SU-DHL-6 (cell line): ENCODE results near the gene POLQ.

Experiments used
- H2AFZ ChIP-seq: fragments of 200-600 bp; sonication (generic); 2 replicates; pipeline ENCODE4 v1.6.1; 2014; ENCODE audit warnings: low read depth, mild to moderate bottlenecking, moderate library complexity, mixed read lengths, antibody characterized with exemption, low read length; ENCODE audit not compliant: severe bottlenecking
- H3F3A ChIP-seq: fragments of 200-600 bp; shearing (Covaris generic); 2 replicates; pipeline ENCODE4 v1.6.0; 2016; ENCODE audit warnings: antibody characterized with exemption, mild to moderate bottlenecking; ENCODE audit not compliant: insufficient read depth
- H3K27ac ChIP-seq: fragments of 200-600 bp; sonication (generic); 2 replicates; pipeline ENCODE4 v1.5.1; 2016; ENCODE audit warnings: low read depth, mild to moderate bottlenecking, low read length, moderate library complexity, mixed read lengths
- H3K27me3 ChIP-seq: fragments of 200-600 bp; sonication (generic), shearing (Covaris generic); 2 replicates; pipeline ENCODE4 v1.6.0; 2014; ENCODE audit warnings: mild to moderate bottlenecking, low read length
- H3K36me3 ChIP-seq: fragments of 200-600 bp; sonication (generic); 2 replicates; pipeline ENCODE4 v1.6.1; 2014; ENCODE audit warnings: mild to moderate bottlenecking, low read length, mixed read lengths
- H3K4me2 ChIP-seq: fragments of 300-600, 200-600 bp; shearing (Covaris generic), sonication (generic); 2 replicates; pipeline ENCODE4 v1.6.0; 2014; ENCODE audit warnings: low read length, low read depth, mild to moderate bottlenecking; ENCODE audit not compliant: poor library complexity, severe bottlenecking
- H3K4me3 ChIP-seq: fragments of 200-600 bp; sonication (generic); 2 replicates; pipeline ENCODE4 v1.5.1; 2014; ENCODE audit warnings: antibody characterized with exemption, low read length, mild to moderate bottlenecking, mixed read lengths; ENCODE audit not compliant: insufficient read depth, poor library complexity, severe bottlenecking
- H3K79me2 ChIP-seq: fragments of 200-600 bp; sonication (generic); 2 replicates; pipeline ENCODE4 v1.6.1; 2014; ENCODE audit warnings: mild to moderate bottlenecking, low read length, moderate library complexity; ENCODE audit not compliant: insufficient read depth
- H3K9ac ChIP-seq: fragments of 200-600 bp; sonication (generic); 2 replicates; pipeline ENCODE4 v1.7.0; 2014; ENCODE audit warnings: mild to moderate bottlenecking, low read length
- H3K9me2 ChIP-seq: fragments of 200-600 bp; sonication (generic); replicated peaks from 2 replicates; pipeline ENCODE4 v1.6.1; 2014; ENCODE audit warnings: low read length; ENCODE audit not compliant: insufficient read depth
- H3K9me3 ChIP-seq: fragments of 200-600 bp; sonication (generic); 2 replicates; pipeline ENCODE4 v1.6.1; 2014; ENCODE audit warnings: low read length, mixed read lengths; ENCODE audit not compliant: insufficient read depth
- H4K20me1 ChIP-seq: fragments of 200-600 bp; sonication (generic); 2 replicates; pipeline ENCODE4 v1.6.1; 2014; ENCODE audit warnings: low read depth, mild to moderate bottlenecking, antibody characterized with exemption, low read length, moderate library complexity, mixed read lengths
- CTCF ChIP-seq: fragments of 200-600 bp; sonication (generic); IDR thresholded peaks from one replicate; pipeline ENCODE4 v1.5.1; 2017; ENCODE audit warnings: antibody characterized with exemption, mild to moderate bottlenecking, low read length, moderate library complexity; ENCODE audit not compliant: insufficient read depth, poor library complexity, severe bottlenecking
- EZH2phosphoT487 ChIP-seq: fragments of 200-600 bp; sonication (generic), shearing (Covaris generic); conservative IDR thresholded peaks from 2 replicates; pipeline ENCODE4 v1.6.1; 2018; ENCODE audit warnings: mild to moderate bottlenecking, antibody characterized with exemption, low read length, moderate library complexity, mixed read lengths

The POLQ gene

DNA sequence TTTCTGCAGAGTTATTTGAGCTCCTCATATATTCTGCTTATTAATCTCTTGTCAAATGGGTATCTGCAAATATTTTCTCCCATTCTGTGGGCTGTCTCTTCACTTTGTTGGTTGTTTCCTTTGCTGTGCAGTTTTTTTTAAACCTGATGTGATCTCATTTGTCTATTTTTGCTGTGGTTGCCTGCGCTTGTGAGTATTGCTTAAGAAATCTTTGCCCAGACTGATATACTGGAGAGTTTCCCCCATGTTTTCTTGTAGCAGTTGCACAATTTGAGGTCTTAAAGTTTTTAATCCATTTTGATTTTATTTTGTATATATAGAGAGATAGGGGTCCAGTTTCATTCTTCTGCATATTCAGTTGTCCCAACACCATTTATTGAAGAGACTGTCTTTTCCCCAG lies 102.3 kb downstream of the POLQ start:
- Histone ChIP-seq H3K79me2 (no peaks in the 10 kb centered on the region), H3K27ac (no peak overlapping the region), H3F3A (no peaks in the 10 kb centered on the region), H3K4me2 (no peak overlapping the region), H3K36me3 (peaks cover 47% of the 10 kb centered on the region), H3K27me3 (no peaks in the 10 kb centered on the region), H3K9me3 (no peaks in the 10 kb centered on the region), H3K4me3 (no peak overlapping the region), H3K9me2 (no peaks in the 10 kb centered on the region), H2AFZ (no peak overlapping the region), H3K9ac (no peak overlapping the region), H4K20me1 (no peaks in the 10 kb centered on the region)
- no peak for TF ChIP-seq EZH2phosphoT487
- no peak for TF ChIP-seq CTCF

GRCh38 chr3:121436641-121437040 lies 109.1 kb downstream of the POLQ start:
- no peaks in the 10 kb centered on the region for H3F3A ChIP-seq
- TF ChIP-seq CTCF (no peak), EZH2phosphoT487 (no peak)
- H3K27me3 ChIP-seq, result no peaks in the 10 kb centered on the region
- H3K4me3 ChIP-seq, result no peak overlapping the region
- no peaks in the 10 kb centered on the region for H3K79me2 ChIP-seq
- H3K9me2 ChIP-seq, result no peaks in the 10 kb centered on the region
- no peak overlapping the region for H2AFZ ChIP-seq
- no peaks in the 10 kb centered on the region for H4K20me1 ChIP-seq
- H3K9ac ChIP-seq, result no peak overlapping the region
- H3K36me3 ChIP-seq, result peaks cover 33% of the 10 kb centered on the region
- no peak overlapping the region for H3K27ac ChIP-seq
- H3K4me2 ChIP-seq, result no peak overlapping the region
- no peaks in the 10 kb centered on the region for H3K9me3 ChIP-seq

DNA sequence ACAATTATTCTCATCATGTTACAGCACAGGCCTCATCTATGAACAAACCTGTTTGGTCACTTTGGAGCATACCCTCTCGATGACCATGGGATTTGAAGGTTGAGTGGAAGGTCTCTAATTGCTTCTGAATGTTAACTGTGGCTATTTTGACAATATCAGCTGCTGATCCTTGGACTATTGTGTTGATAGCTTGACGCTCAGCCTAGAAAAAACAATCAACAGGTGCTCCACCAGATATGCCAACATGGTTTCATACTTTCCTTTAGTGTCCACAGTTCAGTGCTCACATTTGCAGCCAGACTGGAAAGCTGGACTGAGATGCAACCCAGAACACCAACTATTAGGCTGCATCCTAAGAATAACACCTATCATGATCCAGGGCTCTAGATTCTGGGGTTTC lies 109.7 kb downstream of the POLQ start:
- no peak overlapping the region for H3K4me2 ChIP-seq
- no peaks in the 10 kb centered on the region for H3K27me3 ChIP-seq
- no peak overlapping the region for H2AFZ ChIP-seq
- no peaks in the 10 kb centered on the region for H3F3A ChIP-seq
- peaks cover 32% of the 10 kb centered on the region for H3K36me3 ChIP-seq
- no peak overlapping the region for H3K9ac ChIP-seq
- H3K79me2 ChIP-seq, result no peaks in the 10 kb centered on the region
- no peak overlapping the region for H3K4me3 ChIP-seq
- H3K9me2 ChIP-seq, result no peaks in the 10 kb centered on the region
- TF ChIP-seq CTCF, result no peak
- TF ChIP-seq EZH2phosphoT487, result no peak
- no peak overlapping the region for H3K27ac ChIP-seq
- H3K9me3 ChIP-seq, result no peaks in the 10 kb centered on the region
- H4K20me1 ChIP-seq, result no peaks in the 10 kb centered on the region
